Liver (tissue), 9 donors: ENCODE measurements around the gene AMN1. TPM values are rescaled to one million over a fixed set of nuclear protein-coding genes. Genes with fewer than 3 reads are reported as not detected.
A peak's percentile ranks its signal among the peaks of the same experiment; 100 is the strongest.

ENCODE experiments used
- DNase-seq: peaks from one replicate; pipeline ENCODE4 v3.0.0-alpha.2; 2017; ENCODE audit warnings: low spot score
- H3K27ac ChIP-seq, 2 donors: one replicate each; pipeline ENCODE4 v1.7.0; 2013; ENCODE audit warnings: inconsistent platforms in 2 of 2, low read length in 2 of 2, control low read depth in 1 of 2, low read depth in 1 of 2, mild to moderate bottlenecking in 1 of 2
- H3K27me3 ChIP-seq, 4 donors: one replicate each; pipeline versions ENCODE4 v1.6.1 to v1.7.0; 2013; ENCODE audit warnings: low read length in 3 of 4, inconsistent platforms in 1 of 4, mild to moderate bottlenecking in 1 of 4, moderate library complexity in 1 of 4; ENCODE audit not compliant: control insufficient read depth in 4 of 4, insufficient read depth in 4 of 4
- H3K36me3 ChIP-seq, 4 donors: one replicate each; pipeline versions ENCODE4 v1.6.1 to v1.7.0; 2013; ENCODE audit warnings: low read length in 3 of 4, mild to moderate bottlenecking in 3 of 4, low read depth in 1 of 4, moderate library complexity in 1 of 4; ENCODE audit not compliant: control insufficient read depth in 4 of 4, insufficient read depth in 3 of 4
- H3K4me1 ChIP-seq, 4 donors: one replicate each; pipeline versions ENCODE4 v1.6.1 to v1.7.0; 2013; ENCODE audit warnings: low read length in 3 of 4, mild to moderate bottlenecking in 3 of 4, moderate library complexity in 1 of 4; ENCODE audit not compliant: control insufficient read depth in 4 of 4, insufficient read depth in 4 of 4
- H3K4me3 ChIP-seq, 3 donors: one replicate each; pipeline versions ENCODE4 v1.6.1 to v1.7.0; 2013; ENCODE audit warnings: low read length in 3 of 3, control low read depth in 1 of 3, low read depth in 1 of 3, mild to moderate bottlenecking in 1 of 3
- H3K9ac ChIP-seq, 2 donors: one replicate each; pipeline ENCODE4 v1.7.0; 2013; ENCODE audit warnings: low read length in 2 of 2, mild to moderate bottlenecking in 2 of 2, moderate library complexity in 2 of 2, control low read depth in 1 of 2, low read depth in 1 of 2
- H3K9me3 ChIP-seq, 4 donors: one replicate each; pipeline versions ENCODE4 v1.6.1 to v1.7.0; 2013; ENCODE audit warnings: low read length in 3 of 4; ENCODE audit not compliant: control insufficient read depth in 4 of 4
- EGR1 ChIP-seq, 2 donors: IDR thresholded peaks; 2 replicates each; pipeline ENCODE4 v1.6.1; 2016 to 2018; ENCODE audit warnings: antibody characterized with exemption in 2 of 2, low read depth in 2 of 2
- FOXA1 ChIP-seq: IDR thresholded peaks from 2 replicates; pipeline ENCODE4 v1.6.1; 2016; ENCODE audit warnings: antibody characterized with exemption
- FOXA2 ChIP-seq: IDR thresholded peaks from 2 replicates; pipeline ENCODE4 v1.6.1; 2016; ENCODE audit warnings: antibody characterized with exemption
- GABPA ChIP-seq, 2 donors: IDR thresholded peaks in 1 of 2; conservative IDR thresholded peaks in 1 of 2; 2 replicates each; pipeline ENCODE4 v1.6.1; 2016; ENCODE audit warnings: antibody characterized with exemption in 2 of 2, mild to moderate bottlenecking in 1 of 2, moderate library complexity in 1 of 2
- HNF4A ChIP-seq, 2 donors: conservative IDR thresholded peaks; 2 replicates each; pipeline ENCODE4 v1.6.1; 2016; ENCODE audit warnings: antibody characterized with exemption in 2 of 2, mild to moderate bottlenecking in 2 of 2
- HNF4G ChIP-seq: IDR thresholded peaks from 2 replicates; pipeline ENCODE4 v1.6.1; 2016; ENCODE audit warnings: antibody characterized with exemption
- JUND ChIP-seq, 2 donors: IDR thresholded peaks; 2 replicates each; pipeline ENCODE4 v1.6.1; 2016; ENCODE audit warnings: antibody characterized with exemption in 2 of 2
- NR2F2 ChIP-seq: IDR thresholded peaks from 2 replicates; pipeline ENCODE4 v1.6.1; 2016; ENCODE audit warnings: antibody characterized with exemption
- RAD21 ChIP-seq, 2 donors: IDR thresholded peaks; 2 replicates each; pipeline ENCODE4 v1.6.1; 2016; ENCODE audit warnings: antibody characterized with exemption in 2 of 2, mild to moderate bottlenecking in 2 of 2
- RXRA ChIP-seq, 2 donors: IDR thresholded peaks; 2 replicates each; pipeline ENCODE4 v1.6.1; 2017 to 2018; ENCODE audit warnings: antibody characterized with exemption in 2 of 2, mild to moderate bottlenecking in 1 of 2
- SP1 ChIP-seq: IDR thresholded peaks from 2 replicates; pipeline ENCODE4 v1.6.1; 2018; ENCODE audit warnings: antibody characterized with exemption, mild to moderate bottlenecking
- TAF1 ChIP-seq: conservative IDR thresholded peaks from 2 replicates; pipeline ENCODE4 v1.6.1; 2016; ENCODE audit warnings: antibody characterized with exemption, mild to moderate bottlenecking
- YY1 ChIP-seq: IDR thresholded peaks from 2 replicates; pipeline ENCODE4 v1.6.1; 2016; ENCODE audit warnings: antibody characterized with exemption, mild to moderate bottlenecking
- WGBS: extraction: QIAGEN DNeasy Blood & Tissue Kit; methylation state at CpG from one replicate; pipeline ENCODE4 v1.1.7; 2013; 5-methylcytosine and 5-hydroxymethylcytosine counted together
- polyA plus RNA-seq, 2 donors: library from polyadenylated mRNA; stranded (reverse) in 1 of 2; unstranded in 1 of 2; fragments of 200-250 nt in 1 of 2; fragments of >200 nt in 1 of 2; fragmentation: Nextera tagmentation in 1 of 2; extraction: Ambion mirVana in 1 of 2; gene quantifications; one replicate each; pipeline versions ENCODE4 v1.2.1 to v1.2.3, GENCODE V29; 2013 to 2015
- total RNA-seq, 2 donors: library from RNA; depleted of rRNA; stranded (reverse); fragments of >200 nt; gene quantifications; one replicate each; pipeline ENCODE4 v1.2.3, GENCODE V29; 2014
- TF ChIP-seq, protein P1 (sequence below): IDR thresholded peaks from 2 replicates; pipeline ENCODE4 v1.6.1; 2016; ENCODE audit warnings: antibody characterized with exemption
- TF ChIP-seq, protein P2 (sequence below): IDR thresholded peaks from 2 replicates; pipeline ENCODE4 v1.6.1; 2016; ENCODE audit warnings: antibody characterized with exemption
- TF ChIP-seq, protein P3 (sequence below): fragments of 150-350 bp; IDR thresholded peaks from 2 replicates; pipeline ENCODE4 v1.5.1; 2017; ENCODE audit warnings: improper control_type of control experiment, low read depth, low read length; ENCODE audit not compliant: missing input control
- TF ChIP-seq, protein P4 (sequence below): IDR thresholded peaks from 2 replicates; pipeline ENCODE4 v1.6.1; 2016; ENCODE audit warnings: antibody characterized with exemption
- TF ChIP-seq, protein P5 (sequence below): IDR thresholded peaks from 2 replicates; pipeline ENCODE4 v1.6.1; 2016; ENCODE audit warnings: antibody characterized with exemption, mild to moderate bottlenecking
- donor health status: healthy.
- donor health status: healthy.
- donor health status: healthy.
- donor health status: healthy.
- donor health status: healthy.

Gene AMN1
- total and polyA plus RNA-seq, 4 donors = 1.9 to 5.2 (median 3.7) TPM

DNA sequence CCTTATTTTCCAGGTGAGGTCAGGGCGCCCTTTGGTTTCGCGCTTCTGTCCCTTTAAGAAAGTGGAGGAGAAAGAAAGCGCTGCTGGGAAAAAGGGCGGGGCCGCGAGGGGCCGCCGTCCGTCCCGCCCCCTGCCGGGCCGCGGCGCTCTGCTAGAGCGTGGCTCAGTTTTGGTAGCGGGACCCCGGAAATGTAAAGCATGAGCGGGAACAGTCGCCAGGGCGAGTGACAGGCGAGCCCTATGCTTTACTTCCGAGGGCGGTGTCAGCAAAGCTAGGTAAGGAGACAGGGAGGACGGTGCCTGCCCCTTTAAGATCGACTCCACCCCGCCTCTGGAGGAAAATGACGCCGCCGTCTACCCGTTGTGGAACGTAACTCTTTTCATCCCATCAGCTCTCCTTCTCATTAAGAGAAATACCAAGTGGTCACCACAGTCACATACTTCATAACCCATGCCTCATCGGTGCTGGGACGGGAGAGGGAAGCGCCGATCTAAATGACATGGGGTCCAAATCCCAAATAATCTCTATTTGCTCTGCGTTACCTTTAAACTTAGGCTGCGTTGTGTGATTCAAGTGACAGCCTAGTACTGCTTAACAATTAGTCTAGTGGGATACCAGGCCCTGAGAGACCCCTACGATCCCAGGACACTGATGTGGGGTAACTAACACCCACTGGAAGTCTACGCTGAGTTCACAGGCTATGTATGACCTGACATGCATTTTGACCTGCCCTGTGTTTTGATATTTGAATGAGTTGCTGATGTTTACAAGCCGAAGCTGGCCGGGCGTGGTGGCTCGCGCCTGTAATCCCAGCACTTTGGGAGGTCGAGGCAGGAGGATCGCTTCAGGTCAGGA is 69.5 kb downstream of the AMN1 start, which contains the start of gene ETFBKMT:
ETFBKMT (plus strand) TSS at position 602 of the 856 bp plus-strand sequence. CDS start 2,266 bp downstream, outside the sequence.
- TF ChIP-seq, protein P1, sequence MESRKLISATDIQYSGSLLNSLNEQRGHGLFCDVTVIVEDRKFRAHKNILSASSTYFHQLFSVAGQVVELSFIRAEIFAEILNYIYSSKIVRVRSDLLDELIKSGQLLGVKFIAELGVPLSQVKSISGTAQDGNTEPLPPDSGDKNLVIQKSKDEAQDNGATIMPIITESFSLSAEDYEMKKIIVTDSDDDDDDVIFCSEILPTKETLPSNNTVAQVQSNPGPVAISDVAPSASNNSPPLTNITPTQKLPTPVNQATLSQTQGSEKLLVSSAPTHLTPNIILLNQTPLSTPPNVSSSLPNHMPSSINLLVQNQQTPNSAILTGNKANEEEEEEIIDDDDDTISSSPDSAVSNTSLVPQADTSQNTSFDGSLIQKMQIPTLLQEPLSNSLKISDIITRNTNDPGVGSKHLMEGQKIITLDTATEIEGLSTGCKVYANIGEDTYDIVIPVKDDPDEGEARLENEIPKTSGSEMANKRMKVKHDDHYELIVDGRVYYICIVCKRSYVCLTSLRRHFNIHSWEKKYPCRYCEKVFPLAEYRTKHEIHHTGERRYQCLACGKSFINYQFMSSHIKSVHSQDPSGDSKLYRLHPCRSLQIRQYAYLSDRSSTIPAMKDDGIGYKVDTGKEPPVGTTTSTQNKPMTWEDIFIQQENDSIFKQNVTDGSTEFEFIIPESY = peak; percentile 68
- TF ChIP-seq GABPA (IDR thresholded peaks at IDR 0.05 in 1 of 2, conservative IDR thresholded peaks at IDR 0.05 in 1 of 2) = peak in 1 of 2 donors; percentile 76
- no peak for TF ChIP-seq HNF4G
- peak; percentile 90 for TF ChIP-seq TAF1
- peak in 1 of 2 donors; percentile 81 for TF ChIP-seq EGR1 (IDR thresholded peaks at IDR 0.05; ENCODE audit: low read depth in 2 of 2)
- peak; percentile 7 to 49 for TF ChIP-seq RXRA (IDR thresholded peaks at IDR 0.05)
- TF ChIP-seq NR2F2 = no peak
- no peak for TF ChIP-seq FOXA2
- peak; percentile 57 to 61 for TF ChIP-seq RAD21 (IDR thresholded peaks at IDR 0.05)
- peak; percentile 69 for TF ChIP-seq SP1
- no peak for TF ChIP-seq FOXA1
- TF ChIP-seq, protein P2, sequence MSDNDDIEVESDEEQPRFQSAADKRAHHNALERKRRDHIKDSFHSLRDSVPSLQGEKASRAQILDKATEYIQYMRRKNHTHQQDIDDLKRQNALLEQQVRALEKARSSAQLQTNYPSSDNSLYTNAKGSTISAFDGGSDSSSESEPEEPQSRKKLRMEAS = peak; percentile 98
- TF ChIP-seq, protein P3, sequence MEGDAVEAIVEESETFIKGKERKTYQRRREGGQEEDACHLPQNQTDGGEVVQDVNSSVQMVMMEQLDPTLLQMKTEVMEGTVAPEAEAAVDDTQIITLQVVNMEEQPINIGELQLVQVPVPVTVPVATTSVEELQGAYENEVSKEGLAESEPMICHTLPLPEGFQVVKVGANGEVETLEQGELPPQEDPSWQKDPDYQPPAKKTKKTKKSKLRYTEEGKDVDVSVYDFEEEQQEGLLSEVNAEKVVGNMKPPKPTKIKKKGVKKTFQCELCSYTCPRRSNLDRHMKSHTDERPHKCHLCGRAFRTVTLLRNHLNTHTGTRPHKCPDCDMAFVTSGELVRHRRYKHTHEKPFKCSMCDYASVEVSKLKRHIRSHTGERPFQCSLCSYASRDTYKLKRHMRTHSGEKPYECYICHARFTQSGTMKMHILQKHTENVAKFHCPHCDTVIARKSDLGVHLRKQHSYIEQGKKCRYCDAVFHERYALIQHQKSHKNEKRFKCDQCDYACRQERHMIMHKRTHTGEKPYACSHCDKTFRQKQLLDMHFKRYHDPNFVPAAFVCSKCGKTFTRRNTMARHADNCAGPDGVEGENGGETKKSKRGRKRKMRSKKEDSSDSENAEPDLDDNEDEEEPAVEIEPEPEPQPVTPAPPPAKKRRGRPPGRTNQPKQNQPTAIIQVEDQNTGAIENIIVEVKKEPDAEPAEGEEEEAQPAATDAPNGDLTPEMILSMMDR = peak; percentile 26
- peak; percentile 91 for TF ChIP-seq YY1
- TF ChIP-seq, protein P4, sequence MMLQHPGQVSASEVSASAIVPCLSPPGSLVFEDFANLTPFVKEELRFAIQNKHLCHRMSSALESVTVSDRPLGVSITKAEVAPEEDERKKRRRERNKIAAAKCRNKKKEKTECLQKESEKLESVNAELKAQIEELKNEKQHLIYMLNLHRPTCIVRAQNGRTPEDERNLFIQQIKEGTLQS = no peak
- TF ChIP-seq, protein P5, sequence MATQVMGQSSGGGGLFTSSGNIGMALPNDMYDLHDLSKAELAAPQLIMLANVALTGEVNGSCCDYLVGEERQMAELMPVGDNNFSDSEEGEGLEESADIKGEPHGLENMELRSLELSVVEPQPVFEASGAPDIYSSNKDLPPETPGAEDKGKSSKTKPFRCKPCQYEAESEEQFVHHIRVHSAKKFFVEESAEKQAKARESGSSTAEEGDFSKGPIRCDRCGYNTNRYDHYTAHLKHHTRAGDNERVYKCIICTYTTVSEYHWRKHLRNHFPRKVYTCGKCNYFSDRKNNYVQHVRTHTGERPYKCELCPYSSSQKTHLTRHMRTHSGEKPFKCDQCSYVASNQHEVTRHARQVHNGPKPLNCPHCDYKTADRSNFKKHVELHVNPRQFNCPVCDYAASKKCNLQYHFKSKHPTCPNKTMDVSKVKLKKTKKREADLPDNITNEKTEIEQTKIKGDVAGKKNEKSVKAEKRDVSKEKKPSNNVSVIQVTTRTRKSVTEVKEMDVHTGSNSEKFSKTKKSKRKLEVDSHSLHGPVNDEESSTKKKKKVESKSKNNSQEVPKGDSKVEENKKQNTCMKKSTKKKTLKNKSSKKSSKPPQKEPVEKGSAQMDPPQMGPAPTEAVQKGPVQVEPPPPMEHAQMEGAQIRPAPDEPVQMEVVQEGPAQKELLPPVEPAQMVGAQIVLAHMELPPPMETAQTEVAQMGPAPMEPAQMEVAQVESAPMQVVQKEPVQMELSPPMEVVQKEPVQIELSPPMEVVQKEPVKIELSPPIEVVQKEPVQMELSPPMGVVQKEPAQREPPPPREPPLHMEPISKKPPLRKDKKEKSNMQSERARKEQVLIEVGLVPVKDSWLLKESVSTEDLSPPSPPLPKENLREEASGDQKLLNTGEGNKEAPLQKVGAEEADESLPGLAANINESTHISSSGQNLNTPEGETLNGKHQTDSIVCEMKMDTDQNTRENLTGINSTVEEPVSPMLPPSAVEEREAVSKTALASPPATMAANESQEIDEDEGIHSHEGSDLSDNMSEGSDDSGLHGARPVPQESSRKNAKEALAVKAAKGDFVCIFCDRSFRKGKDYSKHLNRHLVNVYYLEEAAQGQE = peak; percentile 62
- TF ChIP-seq HNF4A (conservative IDR thresholded peaks at IDR 0.05) = no peak
- TF ChIP-seq JUND (IDR thresholded peaks at IDR 0.05) = peak; percentile 18 to 46
- H3K27ac ChIP-seq = peak within 1 kb of the TSS; percentile 95 to 99

More for the DNA sequence above, 69.5 kb downstream of the AMN1 start, which contains the start of gene ETFBKMT:
- Histone ChIP-seq H3K27me3 (no peaks in the 10 kb centered on the region), H3K36me3 (peaks cover 0 to 7% (median 1%) of the 10 kb centered on the region in 4 donors), H3K9ac (peak within 1 kb of the TSS; percentile 90 to 100), H3K4me1 (peaks cover 2 to 25% (median 11%) of the 10 kb centered on the region in 4 donors), H3K9me3 (no peaks in the 10 kb centered on the region), H3K4me3 (peak within 1 kb of the TSS; percentile 69 to 100 (median 99))
- DNase-seq = peak; percentile 89
- 1% methylated on average over 47 of the region's 47 CpGs for WGBS
